ENCODE data around the gene MARCKS. TPM values are rescaled to one million over a fixed set of nuclear protein-coding genes. Genes with fewer than 3 reads are reported as not detected.

The MARCKS gene
- total and polyA plus RNA-seq, 2 of the 13 experiments (the other 11 are each of a cell fraction or from before 2014, with no cell fraction given) = 30.5 to 39.5 TPM

GRCh38 chr6:113858480-113859348, 1.6 kb downstream of the MARCKS start (continued):
- TF ChIP-seq ZNF589 (CRISPR knock-in tag; conservative IDR thresholded peaks at IDR 0.05) = no peak
- peak; percentile 41; the same call in 1 of the 2 replicates for TF ChIP-seq KDM5B (CRISPR knock-in tag; IDR thresholded peaks at IDR 0.05; ENCODE audit: borderline replicate concordance)
- TF ChIP-seq BRCA1 (CRISPR knock-in tag; IDR thresholded peaks at IDR 0.05) = no peak
- TF ChIP-seq ZNF317 (CRISPR knock-in tag; IDR thresholded peaks at IDR 0.05) = no peak
- TF ChIP-seq ZBTB25 (CRISPR knock-in tag; IDR thresholded peaks at IDR 0.05) = no peak; the same call in none of the 2 replicates
- peak; percentile 83; the same call in 1 of the 2 replicates for TF ChIP-seq TFAP4 (IDR thresholded peaks at IDR 0.05; ENCODE audit: borderline replicate concordance, low read depth)
- TF ChIP-seq ZBTB46 (CRISPR knock-in tag; IDR thresholded peaks at IDR 0.05; ENCODE audit: borderline replicate concordance) = no peak; the same call in 1 of the 2 replicates
- TF ChIP-seq MEF2D (CRISPR knock-in tag; IDR thresholded peaks at IDR 0.05) = peak; percentile 50; the same call in 1 of the 2 replicates
- no peak for TF ChIP-seq ZFP37 (CRISPR knock-in tag; IDR thresholded peaks at IDR 0.05; ENCODE audit: borderline replicate concordance)
- TF ChIP-seq GATAD2A (CRISPR knock-in tag; IDR thresholded peaks at IDR 0.05) = no peak
- TF ChIP-seq MXI1 (IDR thresholded peaks at IDR 0.05; ENCODE audit: borderline replicate concordance, low read depth, low read length) = peak; percentile 43; the same call in 2 of the 3 replicates
- TF ChIP-seq CSRNP2 (CRISPR knock-in tag; conservative IDR thresholded peaks at IDR 0.05; ENCODE audit: low read depth) = no peak
- TF ChIP-seq ZNF33A (CRISPR knock-in tag; IDR thresholded peaks at IDR 0.05; ENCODE audit: borderline replicate concordance) = no peak
- peak; percentile 85 for TF ChIP-seq HNRNPL (IDR thresholded peaks at IDR 0.05; ENCODE audit: low read depth, low read length)
- TF ChIP-seq TRIM22 (IDR thresholded peaks at IDR 0.05) = no peak
- peak; percentile 39; the same call in 1 of the 2 replicates for TF ChIP-seq MIXL1 (CRISPR knock-in tag; IDR thresholded peaks at IDR 0.05)
- TF ChIP-seq DMAP1 (CRISPR knock-in tag; IDR thresholded peaks at IDR 0.05) = 0 out of 2 replicates have a peak, but pooled peaks have one; percentile 22
